ENCODE measurements around the gene TMCC2.

Gene TMCC2

GRCh38 chr1:205260948-205261732 is 33.4 kb downstream of the TMCC2 start:
- no peak for DNase-seq (ENCODE audit: low read depth in 2 of 2)

GRCh38 chr1:205261946-205262691 is 34.4 kb downstream of the TMCC2 start:
- DNase-seq (ENCODE audit: low read depth in 2 of 2) = no peak

- no peak for DNase-seq (ENCODE audit: low read depth in 2 of 2)
Observed at GRCh38 chr1:205262731-205263171, 35.0 kb downstream of the TMCC2 start.

DNA sequence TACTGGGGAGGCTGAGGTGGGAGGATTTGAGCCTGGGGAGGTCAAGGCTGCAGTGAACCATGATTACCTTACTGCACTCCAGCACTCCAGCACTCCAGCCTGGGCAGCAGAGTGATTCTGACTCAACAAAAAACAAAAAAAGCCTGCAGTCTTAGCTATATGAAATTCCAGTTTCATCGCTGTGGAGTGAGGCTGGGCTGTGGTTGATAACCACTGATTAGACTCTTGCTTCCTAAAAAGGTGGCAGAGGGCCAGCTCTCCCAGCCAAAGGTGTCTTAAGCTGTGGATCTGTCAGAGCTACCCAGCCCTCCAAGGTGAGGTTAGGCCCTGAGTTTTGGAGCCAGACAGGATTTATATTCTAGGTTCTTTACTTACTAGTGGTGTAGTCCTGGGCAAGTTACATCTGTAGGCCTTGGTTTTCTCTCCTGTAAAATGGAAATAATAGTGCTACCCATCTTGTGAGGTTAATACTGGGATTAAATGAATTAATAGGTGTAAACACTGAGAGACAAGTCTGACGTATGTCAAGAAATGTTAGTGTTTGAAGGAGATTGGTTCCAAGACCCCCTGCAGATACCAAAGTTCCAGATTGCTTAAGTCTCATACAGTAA is 35.9 kb downstream of the TMCC2 start:
- no peak for DNase-seq (ENCODE audit: low read depth in 2 of 2)

- no peak for DNase-seq (ENCODE audit: low read depth in 2 of 2)
Observed at GRCh38 chr1:205266611-205267305, 39.0 kb downstream of the TMCC2 start.

DNA sequence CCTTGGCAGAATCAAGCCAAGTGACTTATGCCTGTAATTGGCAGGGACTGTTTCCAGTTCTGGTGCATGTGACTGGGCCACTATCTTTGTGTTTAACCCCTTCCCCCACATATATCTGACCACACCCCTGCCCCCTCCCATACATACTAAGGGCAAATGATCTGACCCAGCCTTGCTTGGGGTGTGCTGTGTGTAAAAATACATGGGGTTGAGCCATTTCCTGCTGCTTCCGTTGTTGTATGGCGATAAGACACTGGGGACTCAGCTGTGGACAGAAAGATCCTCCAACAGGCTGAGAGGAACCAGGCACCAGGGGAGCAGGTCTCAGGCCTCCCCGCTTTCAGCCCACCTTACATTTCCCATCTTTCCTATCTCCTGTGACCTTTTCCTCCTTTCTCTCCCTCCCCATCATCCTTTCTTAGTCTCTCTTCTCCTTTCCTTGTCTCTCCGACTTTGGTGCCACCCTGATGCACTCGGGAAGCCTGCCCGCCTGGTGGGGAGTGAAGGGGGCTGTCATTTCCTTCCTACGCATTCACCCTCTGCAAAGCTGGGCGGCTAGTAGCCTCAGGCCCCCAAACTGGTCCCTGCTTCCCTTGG is 39.7 kb downstream of the TMCC2 start:
- no peak for DNase-seq (ENCODE audit: low read depth in 2 of 2)

GRCh38 chr1:205268846-205269680 is 41.3 kb downstream of the TMCC2 start:
- DNase-seq (ENCODE audit: low read depth in 2 of 2) = no peak

DNA sequence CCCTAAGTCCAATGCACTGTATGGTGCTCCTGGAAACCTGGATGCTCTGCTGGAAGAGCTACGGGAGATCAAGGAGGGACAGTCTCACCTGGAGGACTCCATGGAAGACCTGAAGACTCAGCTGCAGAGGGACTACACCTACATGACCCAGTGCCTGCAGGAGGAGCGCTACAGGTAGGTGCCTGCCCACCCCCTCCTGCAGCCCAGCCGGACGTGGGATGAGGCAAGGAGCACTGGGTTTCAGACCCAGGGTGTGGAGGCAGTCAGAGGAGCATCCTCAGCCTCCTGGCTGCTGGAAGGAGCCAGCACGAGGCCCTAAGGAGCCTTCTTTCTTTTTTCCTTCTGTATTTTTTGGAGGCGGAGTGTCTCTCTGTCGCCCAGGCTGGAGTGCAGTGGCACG is 42.0 kb downstream of the TMCC2 start:
- DNase-seq (ENCODE audit: low read depth in 2 of 2) = no peak

GRCh38 chr1:205270271-205270670 is 42.5 kb downstream of the TMCC2 start:
- no peak for DNase-seq (ENCODE audit: low read depth in 2 of 2)

DNA sequence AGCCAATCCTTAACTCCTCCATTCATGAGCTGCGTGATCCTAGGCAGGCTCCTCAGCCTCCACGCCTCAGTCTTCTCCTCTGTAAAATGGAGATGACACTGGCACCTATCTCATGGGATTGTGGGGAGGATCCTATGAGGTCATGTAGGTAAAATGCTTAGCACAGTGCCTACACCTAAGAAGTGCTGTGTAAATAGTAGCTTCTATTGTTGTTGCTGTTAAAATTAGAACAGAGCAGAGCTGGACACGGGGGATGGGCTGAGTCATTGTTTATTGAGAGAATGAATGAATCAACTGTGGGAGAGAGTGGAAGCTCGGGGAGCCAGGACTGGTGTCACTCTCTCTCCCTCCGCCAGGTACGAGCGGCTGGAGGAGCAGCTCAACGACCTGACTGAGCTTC is 43.0 kb downstream of the TMCC2 start:
- no peak for DNase-seq (ENCODE audit: low read depth in 2 of 2)

DNA sequence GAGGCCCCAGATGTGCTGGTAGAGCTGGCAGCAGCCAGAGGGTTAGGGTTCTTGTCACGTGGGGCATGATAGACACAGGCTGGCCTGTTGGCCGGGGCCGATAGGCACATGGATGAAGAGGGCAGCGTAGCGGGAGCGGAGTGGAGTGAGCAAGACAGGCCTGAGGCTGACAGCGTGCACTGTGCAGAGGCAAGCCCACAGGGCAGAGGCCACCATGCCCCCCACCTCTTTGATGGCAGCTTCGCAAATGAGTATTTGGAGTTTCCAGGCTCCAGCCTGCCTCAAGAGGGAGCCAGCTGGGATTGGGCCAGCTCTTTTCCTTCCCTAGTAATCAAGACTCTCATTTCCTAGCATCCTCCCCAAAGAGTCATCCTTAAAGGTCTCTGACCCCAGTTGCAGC is 43.5 kb downstream of the TMCC2 start:
- DNase-seq (ENCODE audit: low read depth in 2 of 2) = no peak

DNA sequence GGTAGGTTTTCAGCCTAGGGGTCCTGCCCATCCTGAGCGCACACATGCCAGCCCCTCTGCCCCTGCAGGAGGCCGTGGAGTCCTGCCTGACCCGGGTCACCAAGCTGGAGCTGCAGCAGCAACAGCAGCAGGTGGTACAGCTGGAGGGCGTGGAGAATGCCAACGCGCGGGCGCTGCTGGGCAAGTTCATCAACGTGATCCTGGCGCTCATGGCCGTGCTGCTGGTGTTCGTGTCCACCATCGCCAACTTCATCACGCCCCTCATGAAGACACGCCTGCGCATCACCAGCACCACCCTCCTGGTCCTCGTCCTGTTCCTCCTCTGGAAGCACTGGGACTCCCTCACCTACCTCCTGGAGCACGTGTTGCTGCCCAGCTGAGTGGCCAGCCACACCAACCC is 44.0 kb downstream of the TMCC2 start:
- DNase-seq (ENCODE audit: low read depth in 2 of 2) = no peak

- no peak for DNase-seq (ENCODE audit: low read depth in 2 of 2)
Observed at GRCh38 chr1:205272536-205272935, 44.8 kb downstream of the TMCC2 start.

DNA sequence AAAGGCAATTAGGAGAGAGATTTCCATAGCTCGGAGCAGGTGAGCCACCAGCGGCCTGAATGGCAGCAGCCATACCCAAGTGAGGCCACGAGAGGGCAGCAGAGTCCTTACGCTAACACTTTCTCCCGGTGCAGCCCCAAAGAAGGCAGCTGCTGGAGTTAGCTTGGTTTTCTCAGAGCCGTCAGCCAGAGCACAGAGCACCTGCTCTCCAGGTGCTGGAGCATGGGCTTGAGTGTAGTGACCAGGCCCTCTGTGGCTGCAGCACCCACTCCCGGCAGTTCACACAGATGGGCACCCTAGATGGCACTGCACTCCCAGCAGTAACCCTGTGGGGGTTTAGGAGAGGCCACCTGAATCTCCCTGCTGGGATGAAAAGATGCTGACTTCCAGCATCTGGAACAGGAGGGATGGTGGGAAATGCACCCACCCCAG is 45.8 kb downstream of the TMCC2 start:
- DNase-seq (ENCODE audit: low read depth in 2 of 2) = peak; percentile 57 to 71

DNA sequence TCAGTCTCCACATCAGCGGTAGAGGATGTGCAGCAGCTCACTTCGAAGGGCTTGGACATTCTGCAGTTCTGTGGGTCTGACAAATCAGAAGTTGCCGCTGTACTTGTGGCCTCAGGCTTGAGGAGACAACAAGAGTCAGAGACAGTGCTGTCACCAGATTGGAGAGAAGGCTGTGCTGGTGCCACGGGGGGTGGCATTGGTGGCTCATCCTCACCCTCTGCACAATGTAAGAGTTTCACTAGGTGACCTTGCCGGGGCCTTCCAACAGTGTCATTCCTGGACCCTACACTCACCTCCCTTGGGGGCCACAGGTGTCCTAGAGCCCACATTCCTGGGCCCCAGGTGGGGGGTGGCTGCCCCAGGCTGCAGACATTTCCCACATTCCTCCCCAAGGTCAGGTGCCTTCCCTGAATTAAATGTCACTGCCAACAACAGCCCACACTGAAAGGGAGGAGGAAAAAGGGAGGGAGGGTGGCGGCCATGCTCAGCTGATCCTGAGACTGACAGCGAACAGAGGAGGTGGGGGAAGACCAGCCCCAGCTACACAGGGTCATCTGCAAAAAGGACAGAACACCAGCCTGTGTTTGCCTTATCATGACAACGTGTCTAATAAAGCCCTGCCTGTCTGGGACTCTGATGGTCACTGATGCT is 46.4 kb downstream of the TMCC2 start:
- no peak for DNase-seq (ENCODE audit: low read depth in 2 of 2)

DNA sequence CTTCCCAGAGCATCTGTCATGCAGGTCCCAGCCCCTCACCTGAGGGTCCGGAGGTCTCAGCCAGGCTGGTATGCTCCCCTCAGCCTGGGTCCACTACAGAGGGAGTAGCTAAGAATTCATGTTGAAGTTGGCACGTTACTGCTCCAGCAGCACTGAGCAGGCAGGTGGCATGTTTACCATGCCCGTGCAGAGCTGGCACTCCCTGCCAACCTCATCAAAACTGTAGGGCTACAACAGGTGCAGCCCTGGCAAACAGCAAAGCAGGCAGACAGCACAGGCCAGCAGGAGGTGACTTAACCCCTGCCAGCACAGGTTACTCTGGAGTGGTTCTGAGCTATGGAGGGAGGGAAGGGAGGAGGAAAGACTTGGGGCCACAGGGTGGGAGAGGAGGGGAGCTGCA is 47.4 kb downstream of the TMCC2 start:
- DNase-seq (ENCODE audit: low read depth in 2 of 2) = no peak

DNA sequence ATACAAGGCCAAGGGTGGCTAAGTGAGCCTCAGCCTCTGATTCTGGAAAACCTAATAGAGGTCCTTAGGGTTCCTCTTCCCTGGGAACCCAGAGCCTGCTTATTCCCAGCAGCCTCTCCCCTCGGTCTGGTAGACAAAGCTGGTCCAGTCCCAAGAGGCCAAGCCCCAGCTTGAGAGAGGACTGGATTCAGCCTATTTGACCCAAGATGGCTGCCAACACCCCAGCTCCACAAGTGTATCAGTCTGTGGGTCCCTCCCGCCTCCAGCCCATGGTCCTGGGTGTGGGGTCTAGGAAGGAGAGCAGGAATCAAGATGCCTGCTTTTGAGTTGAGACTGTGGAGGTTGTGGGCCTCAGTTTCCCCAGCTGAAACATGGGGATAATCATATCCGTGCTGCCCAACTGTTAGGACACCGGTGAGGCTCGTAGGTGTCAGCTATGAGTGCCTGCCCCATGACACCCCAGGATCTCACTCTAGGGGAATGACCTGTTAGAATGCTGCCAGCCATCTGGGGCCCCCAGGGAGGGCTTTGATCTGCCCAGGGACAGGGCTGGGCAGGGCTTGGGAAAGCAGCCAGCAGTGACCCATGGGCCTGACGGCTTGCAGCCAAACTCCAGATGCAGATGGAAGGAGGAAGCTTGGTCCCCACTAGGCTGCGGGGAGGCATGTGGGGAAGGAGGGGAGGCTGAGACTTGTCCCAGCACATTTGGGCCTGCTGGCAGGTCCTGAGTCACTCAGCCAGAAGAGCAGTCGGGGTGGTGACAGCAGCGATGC is 48.4 kb downstream of the TMCC2 start:
- DNase-seq (ENCODE audit: low read depth in 2 of 2) = no peak

GRCh38 chr1:205276689-205277065 is 48.9 kb downstream of the TMCC2 start:
- no peak for DNase-seq (ENCODE audit: low read depth in 2 of 2)

- no peak for DNase-seq (ENCODE audit: low read depth in 2 of 2)
Observed at GRCh38 chr1:205279986-205280385, 52.2 kb downstream of the TMCC2 start.
